ENCODE measurements around the gene ARF1.

The ARF1 gene

DNA sequence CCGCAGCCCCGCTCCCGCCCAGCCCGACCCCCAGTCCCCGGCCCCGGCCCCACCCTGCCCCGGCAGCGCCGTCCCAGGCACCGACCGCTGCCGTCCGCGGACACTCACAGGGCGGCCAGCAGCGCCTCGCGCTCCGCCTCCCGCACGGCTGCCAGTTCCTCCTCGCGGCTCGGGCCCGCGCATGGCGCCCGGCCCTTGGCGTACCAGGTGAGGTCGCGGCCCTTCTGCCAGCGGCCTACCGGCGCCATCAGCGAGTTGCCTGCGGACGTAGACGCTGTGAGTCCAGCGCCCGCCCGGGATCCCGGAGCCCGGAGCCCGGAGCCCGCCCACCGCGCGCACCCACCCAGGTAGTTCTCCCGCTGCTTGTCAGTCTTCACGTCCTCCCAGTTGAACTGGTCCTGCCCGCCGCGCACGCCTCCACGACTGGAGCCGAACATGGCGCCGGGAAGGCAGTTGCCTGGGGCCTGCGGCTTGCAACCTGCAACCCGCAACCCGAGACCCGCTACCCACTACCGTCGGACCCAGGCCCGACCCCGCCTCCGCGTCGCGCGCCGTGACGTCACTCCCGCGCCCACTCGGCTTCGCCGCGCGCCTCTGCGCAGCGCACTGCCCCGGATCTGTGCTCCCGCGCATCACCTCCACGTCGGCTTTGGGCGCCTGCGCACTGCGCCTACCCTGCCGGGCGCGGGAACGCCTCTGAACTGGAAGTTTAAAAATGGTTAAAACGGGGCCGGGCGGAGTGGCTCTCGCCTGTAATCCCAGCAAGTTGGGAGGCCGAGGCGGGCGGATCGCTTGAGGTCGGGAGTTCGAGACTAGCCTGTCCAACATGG is 20.5 kb downstream of the ARF1 start, which contains the start of gene C1orf35 (continued):
- TF ChIP-seq, protein P1, sequence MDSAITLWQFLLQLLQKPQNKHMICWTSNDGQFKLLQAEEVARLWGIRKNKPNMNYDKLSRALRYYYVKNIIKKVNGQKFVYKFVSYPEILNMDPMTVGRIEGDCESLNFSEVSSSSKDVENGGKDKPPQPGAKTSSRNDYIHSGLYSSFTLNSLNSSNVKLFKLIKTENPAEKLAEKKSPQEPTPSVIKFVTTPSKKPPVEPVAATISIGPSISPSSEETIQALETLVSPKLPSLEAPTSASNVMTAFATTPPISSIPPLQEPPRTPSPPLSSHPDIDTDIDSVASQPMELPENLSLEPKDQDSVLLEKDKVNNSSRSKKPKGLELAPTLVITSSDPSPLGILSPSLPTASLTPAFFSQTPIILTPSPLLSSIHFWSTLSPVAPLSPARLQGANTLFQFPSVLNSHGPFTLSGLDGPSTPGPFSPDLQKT (IDR thresholded peaks at IDR 0.05; ENCODE audit: borderline replicate concordance, low read depth, low read length): no peak
- TF ChIP-seq ZNF18 (tag by site-specific recombination; IDR thresholded peaks at IDR 0.05) (no peak; the same call in 1 of the 2 replicates), ZNF514 (tag by site-specific recombination; IDR thresholded peaks at IDR 0.05) (no peak), ZNF658 (tag by site-specific recombination; IDR thresholded peaks at IDR 0.05) (no peak), ZNF585B (tag by site-specific recombination; IDR thresholded peaks at IDR 0.05) (no peak), ZNF561 (tag by site-specific recombination; IDR thresholded peaks at IDR 0.05; ENCODE audit: borderline replicate concordance) (peak; percentile 72), ZNF114 (tag by site-specific recombination; IDR thresholded peaks at IDR 0.05) (no peak), ZIC2 (tag by site-specific recombination; IDR thresholded peaks at IDR 0.05) (peak; percentile 65; the same call in 1 of the 2 replicates)
- TF ChIP-seq, protein P2, sequence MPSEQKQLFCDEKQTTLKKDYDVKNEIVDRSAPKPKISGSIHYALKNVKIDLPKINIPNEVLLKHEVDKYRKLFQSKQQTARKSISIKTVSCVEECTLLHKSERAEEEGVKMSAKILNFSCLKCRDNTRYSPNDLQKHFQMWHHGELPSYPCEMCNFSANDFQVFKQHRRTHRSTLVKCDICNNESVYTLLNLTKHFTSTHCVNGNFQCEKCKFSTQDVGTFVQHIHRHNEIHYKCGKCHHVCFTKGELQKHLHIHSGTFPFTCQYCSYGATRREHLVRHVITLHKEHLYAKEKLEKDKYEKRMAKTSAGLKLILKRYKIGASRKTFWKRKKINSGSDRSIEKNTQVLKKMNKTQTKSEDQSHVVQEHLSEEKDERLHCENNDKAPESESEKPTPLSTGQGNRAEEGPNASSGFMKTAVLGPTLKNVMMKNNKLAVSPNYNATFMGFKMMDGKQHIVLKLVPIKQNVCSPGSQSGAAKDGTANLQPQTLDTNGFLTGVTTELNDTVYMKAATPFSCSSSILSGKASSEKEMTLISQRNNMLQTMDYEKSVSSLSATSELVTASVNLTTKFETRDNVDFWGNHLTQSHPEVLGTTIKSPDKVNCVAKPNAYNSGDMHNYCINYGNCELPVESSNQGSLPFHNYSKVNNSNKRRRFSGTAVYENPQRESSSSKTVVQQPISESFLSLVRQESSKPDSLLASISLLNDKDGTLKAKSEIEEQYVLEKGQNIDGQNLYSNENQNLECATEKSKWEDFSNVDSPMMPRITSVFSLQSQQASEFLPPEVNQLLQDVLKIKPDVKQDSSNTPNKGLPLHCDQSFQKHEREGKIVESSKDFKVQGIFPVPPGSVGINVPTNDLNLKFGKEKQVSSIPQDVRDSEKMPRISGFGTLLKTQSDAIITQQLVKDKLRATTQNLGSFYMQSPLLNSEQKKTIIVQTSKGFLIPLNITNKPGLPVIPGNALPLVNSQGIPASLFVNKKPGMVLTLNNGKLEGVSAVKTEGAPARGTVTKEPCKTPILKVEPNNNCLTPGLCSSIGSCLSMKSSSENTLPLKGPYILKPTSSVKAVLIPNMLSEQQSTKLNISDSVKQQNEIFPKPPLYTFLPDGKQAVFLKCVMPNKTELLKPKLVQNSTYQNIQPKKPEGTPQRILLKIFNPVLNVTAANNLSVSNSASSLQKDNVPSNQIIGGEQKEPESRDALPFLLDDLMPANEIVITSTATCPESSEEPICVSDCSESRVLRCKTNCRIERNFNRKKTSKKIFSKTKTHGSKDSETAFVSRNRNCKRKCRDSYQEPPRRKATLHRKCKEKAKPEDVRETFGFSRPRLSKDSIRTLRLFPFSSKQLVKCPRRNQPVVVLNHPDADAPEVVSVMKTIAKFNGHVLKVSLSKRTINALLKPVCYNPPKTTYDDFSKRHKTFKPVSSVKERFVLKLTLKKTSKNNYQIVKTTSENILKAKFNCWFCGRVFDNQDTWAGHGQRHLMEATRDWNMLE (tag by site-specific recombination; conservative IDR thresholded peaks at IDR 0.05; ENCODE audit: low read depth): peak; percentile 24; the same call in 1 of the 2 replicates
- TF ChIP-seq, protein P3, sequence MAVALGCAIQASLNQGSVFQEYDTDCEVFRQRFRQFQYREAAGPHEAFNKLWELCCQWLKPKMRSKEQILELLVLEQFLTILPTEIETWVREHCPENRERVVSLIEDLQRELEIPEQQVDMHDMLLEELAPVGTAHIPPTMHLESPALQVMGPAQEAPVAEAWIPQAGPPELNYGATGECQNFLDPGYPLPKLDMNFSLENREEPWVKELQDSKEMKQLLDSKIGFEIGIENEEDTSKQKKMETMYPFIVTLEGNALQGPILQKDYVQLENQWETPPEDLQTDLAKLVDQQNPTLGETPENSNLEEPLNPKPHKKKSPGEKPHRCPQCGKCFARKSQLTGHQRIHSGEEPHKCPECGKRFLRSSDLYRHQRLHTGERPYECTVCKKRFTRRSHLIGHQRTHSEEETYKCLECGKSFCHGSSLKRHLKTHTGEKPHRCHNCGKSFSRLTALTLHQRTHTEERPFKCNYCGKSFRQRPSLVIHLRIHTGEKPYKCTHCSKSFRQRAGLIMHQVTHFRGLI (tag by site-specific recombination; IDR thresholded peaks at IDR 0.05): peak; percentile 54

- ChIA-PET POLR2A (interaction anchor here (0.9 to 3.4 kb wide), 4 partner anchors 22 to 302 kb away, joined by 3 to 15 read pairs (median 4); partner anchors contain the start of genes ARF1 and TRIM11), CTCF (no interaction called here)
- Histone ChIP-seq H3K4me3 (ENCODE audit: low read depth, low read length) (no peak overlapping the region), H3K36me3 (ENCODE audit: control insufficient read depth in 2 of 2, insufficient read depth in 1 of 2, low read length in 2 of 2) (peaks cover 13 to 52% of the 10 kb centered on the region in 2 experiments), H3K4me1 (ENCODE audit: control insufficient read depth, insufficient read depth, low read length) (peaks cover 3% of the 10 kb centered on the region; the same call in 1 of the 2 replicates), H3K9me3 (ENCODE audit: control insufficient read depth, insufficient read depth, low read depth, low read length) (no peaks in the 10 kb centered on the region), H3K27ac (ENCODE audit: extremely low read depth, low read depth, low read length) (no peak overlapping the region)
- TF ChIP-seq ZNF600 (tag by site-specific recombination; IDR thresholded peaks at IDR 0.05) (0 out of 2 replicates have a peak, but pooled peaks have one; percentile 11), GLI4 (tag by site-specific recombination; IDR thresholded peaks at IDR 0.05) (no peak), HOXA7 (CRISPR knock-in tag; IDR thresholded peaks at IDR 0.05; ENCODE audit: borderline replicate concordance) (0 out of 2 replicates have a peak, but pooled peaks have one; percentile 54), ZNF555 (tag by site-specific recombination; conservative IDR thresholded peaks at IDR 0.05) (no peak), ZNF138 (tag by site-specific recombination; IDR thresholded peaks at IDR 0.05; ENCODE audit: borderline replicate concordance) (no peak), ZNF561 (tag by site-specific recombination; IDR thresholded peaks at IDR 0.05; ENCODE audit: borderline replicate concordance) (no peak), ZFP41 (tag by site-specific recombination; IDR thresholded peaks at IDR 0.05; ENCODE audit: borderline replicate concordance) (no peak)
- TF ChIP-seq, protein P4, sequence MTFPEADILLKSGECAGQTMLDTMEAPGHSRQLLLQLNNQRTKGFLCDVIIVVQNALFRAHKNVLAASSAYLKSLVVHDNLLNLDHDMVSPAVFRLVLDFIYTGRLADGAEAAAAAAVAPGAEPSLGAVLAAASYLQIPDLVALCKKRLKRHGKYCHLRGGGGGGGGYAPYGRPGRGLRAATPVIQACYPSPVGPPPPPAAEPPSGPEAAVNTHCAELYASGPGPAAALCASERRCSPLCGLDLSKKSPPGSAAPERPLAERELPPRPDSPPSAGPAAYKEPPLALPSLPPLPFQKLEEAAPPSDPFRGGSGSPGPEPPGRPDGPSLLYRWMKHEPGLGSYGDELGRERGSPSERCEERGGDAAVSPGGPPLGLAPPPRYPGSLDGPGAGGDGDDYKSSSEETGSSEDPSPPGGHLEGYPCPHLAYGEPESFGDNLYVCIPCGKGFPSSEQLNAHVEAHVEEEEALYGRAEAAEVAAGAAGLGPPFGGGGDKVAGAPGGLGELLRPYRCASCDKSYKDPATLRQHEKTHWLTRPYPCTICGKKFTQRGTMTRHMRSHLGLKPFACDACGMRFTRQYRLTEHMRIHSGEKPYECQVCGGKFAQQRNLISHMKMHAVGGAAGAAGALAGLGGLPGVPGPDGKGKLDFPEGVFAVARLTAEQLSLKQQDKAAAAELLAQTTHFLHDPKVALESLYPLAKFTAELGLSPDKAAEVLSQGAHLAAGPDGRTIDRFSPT (tag by site-specific recombination; IDR thresholded peaks at IDR 0.05): 0 out of 2 replicates have a peak, but pooled peaks have one; percentile 32
These were observed 22.2 kb downstream of the ARF1 start for GRCh38 chr1:228104526-228105269.

Measured in HEK293 (cell line).